ENCODE measurements around the gene HDGFL1.

- TF ChIP-seq POLR2AphosphoS5 (IDR thresholded peaks at IDR 0.05; ENCODE audit: low read depth) (no peak), CTCF (IDR thresholded peaks at IDR 0.05; ENCODE audit: insufficient read depth, low read length) (no peak), REST (IDR thresholded peaks at IDR 0.05; ENCODE audit: insufficient replicate concordance, low read depth) (no peak), GABPA (IDR thresholded peaks at IDR 0.05; ENCODE audit: low read depth) (no peak), SPI1 (IDR thresholded peaks at IDR 0.05; ENCODE audit: borderline replicate concordance, low read depth) (no peak)
Observed at GRCh38 chr6:22582417-22583205, 13.2 kb downstream of the HDGFL1 start.
